B cell (primary cell): Measurements from ENCODE around the gene CD28.

Source experiments
- EZH2 ChIP-seq: IDR thresholded peaks from 2 replicates; pipeline ENCODE4 v1.6.1; 2012; ENCODE audit warnings: borderline replicate concordance, low read depth, mild to moderate bottlenecking, moderate library complexity, low read length; ENCODE audit not compliant: insufficient read depth, poor library complexity, severe bottlenecking
- TF ChIP-seq, protein P1 (sequence below): fragments of 200-600 bp; IDR thresholded peaks from one replicate; pipeline ENCODE4 v1.8.0; 2022; ENCODE audit warnings: antibody characterized with exemption, mild to moderate bottlenecking

DNA sequence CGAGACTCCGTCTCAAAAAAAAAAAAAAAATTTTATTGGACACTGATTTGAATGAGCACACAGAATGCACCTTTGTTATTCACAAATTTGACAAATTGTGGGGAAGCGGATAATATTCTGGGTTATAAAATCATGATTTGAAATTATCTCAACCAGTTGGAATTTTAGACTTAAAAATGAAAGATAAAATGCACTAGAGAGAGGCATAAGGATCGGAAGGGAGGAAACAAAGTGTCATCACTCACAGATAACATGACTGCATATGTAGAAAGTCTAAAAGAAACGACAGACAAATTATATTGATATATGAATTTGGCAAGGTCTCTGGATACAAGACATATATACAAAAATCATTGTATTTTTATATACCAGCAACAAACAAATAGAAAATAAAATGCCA, 70.6 kb downstream of the CD28 start:
- TF ChIP-seq, protein P1, sequence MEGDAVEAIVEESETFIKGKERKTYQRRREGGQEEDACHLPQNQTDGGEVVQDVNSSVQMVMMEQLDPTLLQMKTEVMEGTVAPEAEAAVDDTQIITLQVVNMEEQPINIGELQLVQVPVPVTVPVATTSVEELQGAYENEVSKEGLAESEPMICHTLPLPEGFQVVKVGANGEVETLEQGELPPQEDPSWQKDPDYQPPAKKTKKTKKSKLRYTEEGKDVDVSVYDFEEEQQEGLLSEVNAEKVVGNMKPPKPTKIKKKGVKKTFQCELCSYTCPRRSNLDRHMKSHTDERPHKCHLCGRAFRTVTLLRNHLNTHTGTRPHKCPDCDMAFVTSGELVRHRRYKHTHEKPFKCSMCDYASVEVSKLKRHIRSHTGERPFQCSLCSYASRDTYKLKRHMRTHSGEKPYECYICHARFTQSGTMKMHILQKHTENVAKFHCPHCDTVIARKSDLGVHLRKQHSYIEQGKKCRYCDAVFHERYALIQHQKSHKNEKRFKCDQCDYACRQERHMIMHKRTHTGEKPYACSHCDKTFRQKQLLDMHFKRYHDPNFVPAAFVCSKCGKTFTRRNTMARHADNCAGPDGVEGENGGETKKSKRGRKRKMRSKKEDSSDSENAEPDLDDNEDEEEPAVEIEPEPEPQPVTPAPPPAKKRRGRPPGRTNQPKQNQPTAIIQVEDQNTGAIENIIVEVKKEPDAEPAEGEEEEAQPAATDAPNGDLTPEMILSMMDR = no peak
- TF ChIP-seq EZH2 = no peak
